PC-3 (cell line): ENCODE data around the gene ARL16. TPM values are rescaled to one million over a fixed set of nuclear protein-coding genes. Genes with fewer than 3 reads are reported as not detected.

Experiments
- ATAC-seq: fragments of 200-7000 bp; cut with Tn5 transposase; 2 replicates; pipeline ENCODE4 v1.9.1; 2020; ENCODE audit warnings: mild to moderate bottlenecking, moderate library complexity
- BruUV-seq: library from RNA; stranded (reverse); fragments of 400-500 nt; replicated peaks from 2 replicates; lab custom pipeline; 2021; lab: Mats Ljungman, UMichigan
- CTCF ChIA-PET: fragments of 300-600 bp; sonication (Branson Sonifier 250); formaldehyde crosslinking; loops from one replicate; lab custom pipeline; 2022; ENCODE audit warnings: antibody characterized with exemption; lab: Charles Lee
- POLR2A ChIA-PET: fragments of 300-600 bp; sonication (Branson Sonifier 250); formaldehyde crosslinking; loops from one replicate; lab custom pipeline; 2022; ENCODE audit warnings: antibody characterized with exemption; ENCODE audit not compliant: unreplicated experiment; lab: Charles Lee
- DNase-seq: peaks from one replicate; pipeline ENCODE4 v3.0.0-alpha.2; 2015
- H2AFZ ChIP-seq: fragments of 300-600 bp; sonication (generic); 2 replicates; pipeline ENCODE4 v1.6.0; 2016; ENCODE audit warnings: antibody characterized with exemption, low read length
- H3F3A ChIP-seq: fragments of 300-600 bp; sonication (generic); one replicate; pipeline ENCODE4 v1.6.0; 2017; ENCODE audit warnings: antibody characterized with exemption, low read length, control low read depth, mild to moderate bottlenecking; ENCODE audit not compliant: unreplicated experiment
- H3K27ac ChIP-seq: fragments of 300-600 bp; sonication (generic); 2 replicates; pipeline ENCODE4 v1.5.1; 2016; ENCODE audit warnings: mild to moderate bottlenecking, low read length
- H3K27me3 ChIP-seq: fragments of 300-600 bp; sonication (generic); 2 replicates; pipeline ENCODE4 v1.6.1; 2016; ENCODE audit warnings: low read length, mixed read lengths
- H3K36me3 ChIP-seq: fragments of 300-600 bp; sonication (generic); 2 replicates; pipeline ENCODE4 v1.6.1; 2016; ENCODE audit warnings: low read depth, mixed run types, low read length, mixed read lengths
- H3K4me1 ChIP-seq: fragments of 300-600 bp; sonication (generic); 2 replicates; pipeline ENCODE4 v1.5.1; 2016; ENCODE audit warnings: low read length; ENCODE audit not compliant: insufficient read depth
- H3K4me2 ChIP-seq: fragments of 300-600 bp; sonication (generic); 2 replicates; pipeline ENCODE4 v1.6.0; 2016; ENCODE audit warnings: low read length
- H3K4me3 ChIP-seq: fragments of 300-600 bp; sonication (generic); 2 replicates; pipeline ENCODE4 v1.5.1; 2016; ENCODE audit warnings: mild to moderate bottlenecking, low read length, mixed read lengths
- H3K79me2 ChIP-seq: fragments of 300-600 bp; sonication (generic); 2 replicates; pipeline ENCODE4 v1.6.1; 2017; ENCODE audit warnings: low read length, mixed read lengths
- H3K9ac ChIP-seq: fragments of 300-600 bp; sonication (generic); 2 replicates; pipeline ENCODE4 v1.6.0; 2016; ENCODE audit warnings: mild to moderate bottlenecking, low read length
- H3K9me2 ChIP-seq: fragments of 300-600 bp; sonication (generic); replicated peaks from 2 replicates; pipeline ENCODE4 v1.6.1; 2016; ENCODE audit warnings: mixed run types, low read length, mixed read lengths
- H3K9me3 ChIP-seq: fragments of 300-600 bp; sonication (generic); 2 replicates; pipeline ENCODE4 v1.6.1; 2016; ENCODE audit warnings: low read length, mixed read lengths
- H4K20me1 ChIP-seq: fragments of 300-600 bp; sonication (generic); 2 replicates; pipeline ENCODE4 v1.6.1; 2016; ENCODE audit warnings: low read length, mixed read lengths
- CTCF ChIP-seq: fragments of 300-600 bp; sonication (generic); conservative IDR thresholded peaks from 2 replicates; pipeline ENCODE4 v1.5.1; 2017; ENCODE audit warnings: antibody characterized with exemption, low read depth, mild to moderate bottlenecking, low read length
- EZH2 ChIP-seq: fragments of 300-600 bp; sonication (generic); IDR thresholded peaks from one replicate; pipeline ENCODE4 v1.6.1; 2017; ENCODE audit warnings: antibody characterized with exemption, mild to moderate bottlenecking, low read length; ENCODE audit not compliant: unreplicated experiment
- EZH2phosphoT487 ChIP-seq: fragments of 300-600 bp; sonication (generic); IDR thresholded peaks from 2 replicates; pipeline ENCODE4 v1.6.1; 2018; ENCODE audit warnings: mild to moderate bottlenecking, antibody characterized with exemption, low read length, borderline replicate concordance
- intact Hi-C: fragments of 100-400 bp; cut with micrococcal nuclease; formaldehyde crosslinking; loops from 2 replicates; pipeline ENCODE4 v1.9.0; 2023
- total RNA-seq: library from RNA; depleted of rRNA; stranded (reverse); fragments of >200 nt; gene quantifications from 2 replicates; pipeline ENCODE4 v1.2.3, GENCODE V29; 2014

ARL16 gene
- total RNA-seq, 1 experiment from 2014 or later, result 68.8 TPM

DNA sequence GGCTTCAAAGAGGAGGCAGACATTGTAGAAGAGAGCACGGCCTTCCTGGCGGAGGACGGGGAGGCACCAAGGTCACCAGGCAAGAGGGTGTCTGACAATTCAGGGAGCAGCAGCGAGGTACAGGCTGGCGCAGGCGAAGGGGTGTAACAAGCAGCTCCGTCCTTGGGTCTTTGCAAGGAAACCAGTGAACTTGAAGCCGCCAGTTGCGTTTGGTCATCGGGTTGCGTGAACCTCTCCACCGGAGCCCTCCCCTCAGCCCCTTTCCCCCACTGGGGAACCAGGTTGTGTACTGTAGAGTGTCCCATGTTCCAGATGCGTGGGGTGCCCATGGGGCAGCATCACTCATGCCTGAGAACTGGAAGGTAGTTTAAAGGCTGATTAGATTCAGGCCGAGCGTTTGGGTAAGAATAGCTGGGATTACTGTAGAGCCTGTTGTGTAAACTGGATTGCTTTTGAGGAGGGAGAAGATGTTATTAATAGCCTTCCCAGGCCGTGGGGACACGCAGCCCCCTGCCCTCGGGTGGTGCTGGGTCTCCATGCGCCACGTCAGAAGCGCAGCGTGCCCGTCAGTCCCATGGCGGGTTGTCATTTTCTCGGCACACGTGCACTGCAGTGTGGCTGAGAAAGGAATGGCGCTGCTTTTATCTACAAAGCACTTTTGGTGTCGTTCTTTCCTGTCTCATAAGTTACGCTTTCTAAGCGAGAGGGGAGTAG, 22.1 kb upstream of the ARL16 start:
- Histone ChIP-seq H4K20me1 (peaks cover 15% of the 10 kb centered on the region; the same call in 1 of the 2 replicates), H3K27me3 (no peaks in the 10 kb centered on the region), H3K27ac (no peak overlapping the region), H3K4me2 (no peak overlapping the region), H3K79me2 (peaks cover 61% of the 10 kb centered on the region), H3K4me3 (no peak overlapping the region), H3K9me3 (no peaks in the 10 kb centered on the region), H3F3A (no peaks in the 10 kb centered on the region), H2AFZ (no peak overlapping the region), H3K9ac (no peak overlapping the region), H3K36me3 (peaks cover 40% of the 10 kb centered on the region), H3K9me2 (no peaks in the 10 kb centered on the region), H3K4me1 (peaks cover 30% of the 10 kb centered on the region)
- POLR2A ChIA-PET, result no interaction called here
- intact Hi-C loops, result no loop called here
- DNase-seq (no peak), ATAC-seq (no peak)
- TF ChIP-seq EZH2phosphoT487, result no peak
- no peak for TF ChIP-seq EZH2
- TF ChIP-seq CTCF, result no peak
- CTCF ChIA-PET, result no interaction called here
- BruUV-seq, result no TSS peak

- DNase-seq (no peak), ATAC-seq (no peak)
- Histone ChIP-seq H3K9ac (peak overlapping the region; percentile 99), H3K4me1 (peaks cover 22% of the 10 kb centered on the region), H2AFZ (peak overlapping the region; percentile 62; the same call in 1 of the 2 replicates), H3K4me3 (peak overlapping the region; percentile 75), H3K9me3 (no peaks in the 10 kb centered on the region), H3K79me2 (peaks cover 74% of the 10 kb centered on the region), H3K27ac (peak overlapping the region; percentile 74), H3F3A (peaks cover 3% of the 10 kb centered on the region), H3K9me2 (no peaks in the 10 kb centered on the region), H3K27me3 (no peaks in the 10 kb centered on the region), H3K4me2 (peak overlapping the region; percentile 97), H4K20me1 (peaks cover 15% of the 10 kb centered on the region; the same call in 1 of the 2 replicates), H3K36me3 (peaks cover 45% of the 10 kb centered on the region)
- ChIA-PET CTCF (no interaction called here), POLR2A (interaction anchor here (0.8 to 1.0 kb wide), 3 partner anchors 9 to 325 kb away, joined by 3 to 10 read pairs (median 6); no protein-coding TSS in a partner anchor)
- TSS peak; percentile 42 for BruUV-seq
- TF ChIP-seq CTCF (no peak), EZH2 (no peak), EZH2phosphoT487 (no peak)
- intact Hi-C loops, result no loop called here
These were observed 20.4 kb upstream of the ARL16 start for GRCh38 chr17:81703747-81704654.
